Mesodermal cell (in vitro differentiated cells): Measurements from ENCODE around the gene NPM3.

Experiments used
- H3K27ac ChIP-seq: 2 replicates; pipeline ENCODE4 v1.7.0; 2013; ENCODE audit warnings: mild to moderate bottlenecking, low read depth, low read length, moderate library complexity; ENCODE audit not compliant: severe bottlenecking
- H3K36me3 ChIP-seq: 2 replicates; pipeline ENCODE4 v1.7.1; 2013; ENCODE audit warnings: mild to moderate bottlenecking, low read length, moderate library complexity; ENCODE audit not compliant: control insufficient read depth, insufficient read depth
- H3K4me1 ChIP-seq: one replicate; pipeline ENCODE4 v1.7.1; 2013; ENCODE audit warnings: mild to moderate bottlenecking, low read length; ENCODE audit not compliant: insufficient read depth, control insufficient read depth, poor library complexity, severe bottlenecking
- H3K4me3 ChIP-seq: 2 replicates; pipeline ENCODE4 v1.7.0; 2013; ENCODE audit warnings: low read length, control low read depth, mild to moderate bottlenecking; ENCODE audit not compliant: insufficient read depth, poor library complexity, severe bottlenecking; ENCODE audit errors: extremely low read depth
- H3K9me3 ChIP-seq: 2 replicates; pipeline ENCODE4 v1.7.1; 2013; ENCODE audit warnings: mild to moderate bottlenecking, low read length, moderate library complexity; ENCODE audit not compliant: control insufficient read depth
- WGBS, 2 experiments: methylation state at CpG; one replicate each; pipeline ENCODE4 v1.1.5; 2013; ENCODE audit warnings: missing lambda C conversion rate in 2 of 2; ENCODE audit not compliant: insufficient coverage in 2 of 2; 5-methylcytosine and 5-hydroxymethylcytosine counted together

NPM3 gene

GRCh38 chr10:101766306-101766705 is 16.9 kb downstream of the NPM3 start:
- WGBS, 2 experiments = 83% methylated on average over 4 of the region's 6 CpGs; no CpG with 5 or more reads in 1 of the 2 experiments
- H3K36me3 ChIP-seq = no peaks in the 10 kb centered on the region
- H3K4me3 ChIP-seq = no peak overlapping the region
- no peak overlapping the region for H3K27ac ChIP-seq
- no peaks in the 10 kb centered on the region for H3K9me3 ChIP-seq
- no peaks in the 10 kb centered on the region for H3K4me1 ChIP-seq

GRCh38 chr10:101763141-101763846 is 20.0 kb downstream of the NPM3 start:
- no peaks in the 10 kb centered on the region for H3K36me3 ChIP-seq
- H3K4me1 ChIP-seq = no peaks in the 10 kb centered on the region
- WGBS, 2 experiments = 90 to 92% methylated on average over 5 to 7 of the region's 10 CpGs
- no peak overlapping the region for H3K4me3 ChIP-seq
- no peak overlapping the region for H3K27ac ChIP-seq
- no peaks in the 10 kb centered on the region for H3K9me3 ChIP-seq

DNA sequence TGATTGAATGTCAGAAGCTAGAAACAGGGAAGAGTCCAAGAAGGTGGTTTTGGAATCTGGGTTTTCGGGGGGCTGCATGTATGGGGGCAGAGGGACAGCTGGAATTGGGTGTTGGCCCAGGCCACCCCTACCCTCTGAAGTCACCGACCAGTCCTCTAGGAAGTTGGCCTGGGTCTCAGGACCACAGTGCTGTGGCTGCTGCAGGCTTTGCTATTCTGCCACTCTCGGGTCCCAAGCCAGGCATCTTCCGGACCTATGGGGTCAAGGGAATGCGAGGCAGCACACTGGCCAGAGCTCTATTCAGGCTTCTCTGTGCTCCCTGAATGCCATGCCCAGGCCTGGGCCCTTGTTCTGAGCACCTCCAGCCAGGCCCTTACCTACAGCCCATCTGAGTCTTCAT is 20.5 kb downstream of the NPM3 start:
- Histone ChIP-seq H3K4me1 (no peaks in the 10 kb centered on the region), H3K9me3 (no peaks in the 10 kb centered on the region), H3K36me3 (no peaks in the 10 kb centered on the region), H3K4me3 (no peak overlapping the region), H3K27ac (no peak overlapping the region)
- 88 to 98% methylated on average over 5 of the region's 5 CpGs for WGBS, 2 experiments

- Histone ChIP-seq H3K4me1 (no peaks in the 10 kb centered on the region), H3K27ac (no peak overlapping the region), H3K36me3 (no peaks in the 10 kb centered on the region), H3K9me3 (no peaks in the 10 kb centered on the region), H3K4me3 (no peak overlapping the region)
- WGBS, 2 experiments = 90 to 96% methylated on average over 4 to 5 of the region's 9 CpGs
Observed at GRCh38 chr10:101761226-101761625, 22.0 kb downstream of the NPM3 start.

GRCh38 chr10:101760510-101760909 is 22.7 kb downstream of the NPM3 start:
- no peaks in the 10 kb centered on the region for H3K4me1 ChIP-seq
- H3K27ac ChIP-seq = no peak overlapping the region
- WGBS, 2 experiments = 83 to 85% methylated on average over 3 of the region's 3 CpGs
- no peak overlapping the region for H3K4me3 ChIP-seq
- H3K9me3 ChIP-seq = no peaks in the 10 kb centered on the region
- no peaks in the 10 kb centered on the region for H3K36me3 ChIP-seq

DNA sequence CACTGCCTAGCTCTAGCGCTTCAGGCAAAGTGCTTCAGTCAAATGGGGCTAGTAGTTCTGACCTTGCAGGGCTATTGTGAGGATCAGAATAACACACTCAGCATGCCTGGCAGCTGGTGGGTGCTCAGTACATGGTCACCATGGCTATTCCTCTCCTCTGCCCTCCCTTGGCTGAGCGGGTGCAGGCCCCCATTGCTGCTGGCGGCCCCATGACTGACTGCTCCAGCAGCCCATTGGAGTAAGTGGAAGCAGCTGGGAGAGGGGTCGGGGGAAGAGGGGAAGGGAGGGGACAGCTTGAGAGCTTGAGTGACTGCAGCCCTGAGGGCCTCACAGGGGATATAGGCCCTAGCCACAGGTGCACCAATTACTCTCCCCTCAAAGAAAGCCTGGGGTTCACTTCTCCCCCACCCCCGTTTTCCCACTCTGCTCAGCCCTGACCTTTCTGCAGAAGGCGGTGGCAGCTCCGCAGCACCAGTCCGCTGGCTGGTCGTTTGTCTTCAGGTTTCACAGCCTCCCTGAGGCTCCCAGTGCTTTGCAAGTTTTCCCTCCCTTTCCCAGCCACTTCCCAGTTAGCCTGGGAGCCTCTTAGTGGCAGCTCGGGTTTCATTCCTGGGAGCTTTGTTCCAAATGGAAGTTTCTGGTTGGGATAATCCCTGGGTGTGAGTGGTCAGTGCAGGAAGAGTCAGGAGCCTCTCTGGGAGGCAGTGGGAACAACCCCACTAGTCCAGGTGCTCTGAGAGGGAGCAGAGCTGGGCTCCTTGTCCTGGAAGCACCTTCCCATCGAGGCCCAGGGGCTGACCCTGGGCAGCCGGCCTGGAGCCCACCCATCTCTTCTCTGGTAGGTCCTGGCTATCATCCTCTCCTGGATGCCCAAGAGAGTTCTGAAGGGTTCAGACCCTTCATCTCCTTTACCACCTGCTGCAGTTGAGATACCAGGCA is 23.7 kb downstream of the NPM3 start:
- no peak overlapping the region for H3K27ac ChIP-seq
- H3K4me3 ChIP-seq = no peak overlapping the region
- H3K4me1 ChIP-seq = no peaks in the 10 kb centered on the region
- no peaks in the 10 kb centered on the region for H3K36me3 ChIP-seq
- 60 to 69% methylated on average over 4 to 9 of the region's 12 CpGs for WGBS, 2 experiments
- no peaks in the 10 kb centered on the region for H3K9me3 ChIP-seq

- H3K9me3 ChIP-seq = no peaks in the 10 kb centered on the region
- no peak overlapping the region for H3K27ac ChIP-seq
- H3K4me1 ChIP-seq = no peaks in the 10 kb centered on the region
- H3K4me3 ChIP-seq = no peak overlapping the region
- WGBS, 2 experiments = 77 to 93% methylated on average over 2 of the region's 2 CpGs
- no peaks in the 10 kb centered on the region for H3K36me3 ChIP-seq
Observed at GRCh38 chr10:101758858-101759257, 24.4 kb downstream of the NPM3 start.

- Histone ChIP-seq H3K36me3 (no peaks in the 10 kb centered on the region), H3K27ac (no peak overlapping the region), H3K9me3 (no peaks in the 10 kb centered on the region), H3K4me3 (no peak overlapping the region), H3K4me1 (peaks cover 10% of the 10 kb centered on the region)
- 91 to 100% methylated on average over 1 of the region's 3 CpGs for WGBS, 2 experiments
Observed at GRCh38 chr10:101752241-101752640, 31.0 kb downstream of the NPM3 start.

DNA sequence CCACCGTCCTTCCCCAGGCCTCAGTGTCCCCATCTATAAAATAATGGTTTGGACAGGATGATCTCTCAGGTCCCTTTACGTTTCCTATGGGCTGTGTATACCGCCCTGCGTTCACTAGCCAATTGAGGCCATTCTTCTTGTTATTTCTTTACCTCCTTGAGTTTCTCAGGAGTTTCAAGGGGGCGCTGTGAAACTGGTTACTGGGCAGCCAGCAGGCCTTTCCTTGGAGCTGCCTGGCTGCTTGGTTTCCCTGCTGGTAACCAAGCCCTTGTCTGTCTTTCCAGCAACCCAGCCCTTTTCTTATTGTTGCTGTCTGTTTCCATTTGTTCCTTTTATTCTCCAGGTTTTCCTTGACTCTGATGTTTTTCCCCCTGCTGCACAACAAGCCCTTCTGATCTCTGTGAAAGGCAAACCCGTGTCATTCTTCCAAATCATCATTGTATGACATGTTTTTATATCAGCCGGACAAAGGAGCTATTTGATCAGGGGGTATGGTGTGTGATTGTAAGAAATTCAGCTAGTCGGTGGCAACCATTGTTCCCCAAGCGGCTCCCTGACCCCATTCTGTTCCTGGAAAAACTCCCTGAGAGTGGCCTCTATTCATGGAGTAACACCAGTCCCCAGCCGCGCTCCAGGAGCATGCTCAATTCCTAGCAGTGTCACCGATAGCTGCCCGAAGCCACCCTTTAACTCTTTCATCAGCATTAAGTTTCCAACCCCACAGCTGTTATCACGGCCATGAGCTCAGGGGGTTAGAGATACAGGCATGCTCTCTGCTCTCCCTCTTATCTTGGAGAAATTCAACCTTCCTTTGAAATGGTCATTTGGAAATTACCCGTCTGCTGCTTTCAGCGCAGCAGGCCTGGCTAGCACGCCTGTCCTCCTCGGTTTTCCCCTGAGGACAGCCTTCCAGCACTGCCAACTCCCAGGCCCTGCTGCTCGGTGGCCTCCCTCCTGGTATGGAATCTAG is 33.9 kb downstream of the NPM3 start:
- H3K27ac ChIP-seq = peak overlapping the region; percentile 26

GRCh38 chr10:101748496-101748895 is 34.8 kb downstream of the NPM3 start:
- Histone ChIP-seq H3K4me1 (peaks cover 10% of the 10 kb centered on the region), H3K4me3 (no peak overlapping the region), H3K9me3 (no peaks in the 10 kb centered on the region), H3K36me3 (no peaks in the 10 kb centered on the region), H3K27ac (no peak overlapping the region)
- WGBS, 2 experiments = 82 to 86% methylated on average over 2 to 3 of the region's 3 CpGs

More for the DNA sequence above, 33.9 kb downstream of the NPM3 start:
- Histone ChIP-seq H3K4me3 (no peak overlapping the region), H3K36me3 (no peaks in the 10 kb centered on the region), H3K4me1 (peaks cover 10% of the 10 kb centered on the region), H3K9me3 (no peaks in the 10 kb centered on the region)
- WGBS, 2 experiments = 46 to 47% methylated on average over 15 to 16 of the region's 19 CpGs
